ENCODE measurements around the gene PIP5K1B.
A peak's percentile ranks its signal among the peaks of the same experiment; 100 is the strongest.
"Not testable (repeated sequence)": the region's sequence is repeated elsewhere in the genome, so short reads cannot be mapped to it uniquely, and the experiment has no call there.

The PIP5K1B gene

DNA sequence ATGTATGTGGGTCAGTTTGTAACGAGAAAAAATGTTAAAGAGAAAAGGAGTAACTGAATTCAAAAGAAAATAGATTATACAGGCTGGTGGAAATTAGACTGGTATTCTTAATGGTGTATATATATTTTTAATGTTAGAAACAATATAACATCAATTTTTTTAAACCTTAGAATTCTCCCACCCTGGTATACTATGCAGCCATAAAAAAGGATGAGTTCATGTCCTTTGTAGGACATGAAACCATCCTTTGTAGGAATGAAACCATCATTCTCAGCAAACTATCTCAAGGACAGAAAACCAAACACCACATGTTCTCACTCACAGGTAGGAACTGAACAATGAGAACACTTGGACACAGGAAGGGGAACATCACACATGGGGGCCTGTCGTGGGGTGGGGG is 5.4 kb upstream of the PIP5K1B start:
- H3K4me1 Mint-ChIP-seq (ENCODE audit: low read depth); H3K9me3 Mint-ChIP-seq; H3K27ac Mint-ChIP-seq; H3K4me3 Mint-ChIP-seq; H3K36me3 Mint-ChIP-seq (ENCODE audit: low read depth): not testable (repeated sequence)
- peaks cover 84% of the 10 kb centered on the region for H3K27me3 Mint-ChIP-seq (ENCODE audit: low read depth)

GRCh38 chr9:68702493-68702892 is 2.5 kb upstream of the PIP5K1B start:
- peaks cover 16% of the 10 kb centered on the region for H3K4me1 Mint-ChIP-seq (ENCODE audit: low read depth)
- no peaks in the 10 kb centered on the region for H3K36me3 Mint-ChIP-seq (ENCODE audit: low read depth)
- no peaks in the 10 kb centered on the region for H3K9me3 Mint-ChIP-seq
- H3K27ac Mint-ChIP-seq = no peak overlapping the region
- H3K27me3 Mint-ChIP-seq (ENCODE audit: low read depth) = peaks cover 85% of the 10 kb centered on the region
- H3K4me3 Mint-ChIP-seq = no peak overlapping the region

- H3K4me1 Mint-ChIP-seq (ENCODE audit: low read depth) = peaks cover 16% of the 10 kb centered on the region
- no peaks in the 10 kb centered on the region for H3K9me3 Mint-ChIP-seq
- peaks cover 81% of the 10 kb centered on the region for H3K27me3 Mint-ChIP-seq (ENCODE audit: low read depth)
- no peak overlapping the region for H3K27ac Mint-ChIP-seq
- H3K4me3 Mint-ChIP-seq = no peak overlapping the region
- H3K36me3 Mint-ChIP-seq (ENCODE audit: low read depth) = no peaks in the 10 kb centered on the region
These were observed 1.4 kb upstream of the PIP5K1B start for GRCh38 chr9:68703672-68704071.

DNA sequence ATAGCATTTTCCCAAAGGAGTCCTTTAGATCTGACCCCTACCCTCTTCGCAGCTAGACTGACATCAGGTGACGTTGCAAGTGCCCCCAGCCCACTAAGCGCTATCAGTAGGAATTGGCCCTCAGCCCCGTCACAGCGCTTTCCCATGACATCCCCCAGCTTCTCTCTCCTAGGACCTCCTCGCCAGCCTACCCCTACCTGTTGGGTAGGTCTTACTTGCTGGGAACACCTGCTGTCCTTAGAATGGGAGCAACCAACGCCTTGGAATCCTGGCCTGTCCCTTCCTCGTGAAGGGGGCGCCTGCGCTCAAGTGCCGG is 584 bp upstream of the PIP5K1B start:
- Mint-ChIP-seq H3K27ac (no peak overlapping the region), H3K4me1 (ENCODE audit: low read depth) (peaks cover 16% of the 10 kb centered on the region), H3K4me3 (peak overlapping the region; percentile 68), H3K27me3 (ENCODE audit: low read depth) (peaks cover 80% of the 10 kb centered on the region), H3K36me3 (ENCODE audit: low read depth) (no peaks in the 10 kb centered on the region), H3K9me3 (no peaks in the 10 kb centered on the region)

DNA sequence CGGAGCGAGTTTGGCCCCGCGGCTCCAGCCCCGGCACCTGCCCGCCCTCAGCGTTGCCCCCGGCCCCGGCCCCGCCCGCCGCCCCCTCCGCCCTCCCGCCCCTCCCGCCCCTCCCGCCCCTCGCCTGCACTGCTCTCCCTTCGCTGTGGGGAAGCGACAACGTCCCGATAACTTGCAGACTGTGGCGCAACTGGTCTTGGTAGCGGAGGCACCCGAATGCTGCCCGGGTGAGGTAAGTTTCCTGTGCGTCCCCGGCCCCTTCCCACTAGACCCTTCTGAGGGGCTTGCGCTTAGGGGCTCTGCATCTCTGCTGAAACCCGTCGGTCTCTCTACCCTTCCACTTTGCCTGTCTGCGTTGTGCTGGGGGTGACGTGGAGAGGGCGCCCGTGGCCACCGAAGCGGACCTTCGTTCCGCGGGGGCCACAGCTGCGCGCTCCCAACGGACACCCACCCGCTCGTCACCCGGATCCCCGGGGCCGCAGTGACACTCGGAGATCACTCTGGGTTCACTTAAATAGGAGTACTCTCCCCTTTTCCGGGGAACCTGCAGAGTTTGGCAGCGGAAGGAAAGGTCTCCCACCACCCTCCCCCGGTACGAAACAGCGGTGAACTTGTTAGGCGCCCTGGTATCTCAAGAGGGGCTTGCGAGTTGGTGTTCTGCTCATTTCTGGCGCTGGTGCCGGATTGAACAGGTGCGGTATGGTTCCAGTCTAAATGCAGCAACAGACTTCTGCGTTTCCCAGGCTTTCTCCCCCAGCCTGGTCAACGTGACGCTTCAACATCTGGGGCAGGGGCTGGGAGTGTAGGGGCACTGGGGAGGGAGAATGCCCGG is 707 bp downstream of the PIP5K1B start:
- Mint-ChIP-seq H3K36me3 (ENCODE audit: low read depth) (no peaks in the 10 kb centered on the region), H3K4me1 (ENCODE audit: low read depth) (peaks cover 16% of the 10 kb centered on the region), H3K9me3 (no peaks in the 10 kb centered on the region), H3K27ac (peak overlapping the region; percentile 54), H3K27me3 (ENCODE audit: low read depth) (peaks cover 72% of the 10 kb centered on the region), H3K4me3 (peak overlapping the region; percentile 89)

DNA sequence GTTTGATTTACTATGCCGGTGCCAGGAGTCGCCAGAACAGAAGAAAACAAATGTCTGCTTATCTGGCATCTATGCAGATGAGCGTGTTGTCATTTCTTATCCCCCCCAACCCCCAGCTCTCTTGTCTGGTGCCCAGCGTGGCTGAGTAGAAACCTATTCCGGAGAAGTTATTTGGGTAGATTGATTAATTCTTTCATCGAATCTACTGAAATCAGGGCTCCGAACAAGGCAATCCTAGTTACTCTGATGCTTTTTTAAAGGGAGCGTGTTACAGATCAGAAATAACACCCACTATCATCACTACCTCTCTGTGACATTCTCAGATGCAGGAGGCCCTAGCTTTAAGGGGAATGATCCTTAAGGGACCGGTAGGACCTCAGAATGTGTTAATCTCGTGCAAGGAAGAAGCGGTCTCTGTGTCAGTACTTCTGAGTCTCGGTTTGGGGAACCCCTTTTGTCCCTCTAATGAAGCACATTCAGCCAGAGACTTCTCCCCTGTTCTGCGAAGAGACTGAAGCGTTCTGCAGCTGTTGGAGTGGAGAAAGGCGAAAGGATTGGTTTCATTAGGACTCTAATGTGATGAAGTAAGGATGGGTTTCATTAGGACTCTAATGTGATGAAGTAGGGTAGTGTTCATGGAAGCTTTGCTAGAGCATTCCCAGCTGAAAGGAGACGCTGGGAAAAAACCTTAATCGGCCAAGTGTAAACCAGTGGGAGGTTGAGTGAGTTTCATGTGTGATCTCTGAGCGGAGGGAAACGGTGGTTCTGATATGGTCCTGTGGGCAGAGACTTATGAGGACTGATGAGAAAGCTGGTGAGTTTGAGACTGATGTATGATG is 1.5 kb downstream of the PIP5K1B start:
- H3K4me3 Mint-ChIP-seq = peak overlapping the region; percentile 89
- no peaks in the 10 kb centered on the region for H3K36me3 Mint-ChIP-seq (ENCODE audit: low read depth)
- H3K27ac Mint-ChIP-seq = no peak overlapping the region
- no peaks in the 10 kb centered on the region for H3K9me3 Mint-ChIP-seq
- H3K27me3 Mint-ChIP-seq (ENCODE audit: low read depth) = peaks cover 69% of the 10 kb centered on the region
- peaks cover 16% of the 10 kb centered on the region for H3K4me1 Mint-ChIP-seq (ENCODE audit: low read depth)

GRCh38 chr9:68707801-68708488 is 2.9 kb downstream of the PIP5K1B start:
- Mint-ChIP-seq H3K36me3 (ENCODE audit: low read depth) (no peaks in the 10 kb centered on the region), H3K4me1 (ENCODE audit: low read depth) (peaks cover 16% of the 10 kb centered on the region), H3K27ac (no peak overlapping the region), H3K27me3 (ENCODE audit: low read depth) (peaks cover 60% of the 10 kb centered on the region), H3K4me3 (no peak overlapping the region), H3K9me3 (no peaks in the 10 kb centered on the region)

- H3K27ac Mint-ChIP-seq = no peak overlapping the region
- peaks cover 55% of the 10 kb centered on the region for H3K27me3 Mint-ChIP-seq (ENCODE audit: low read depth)
- H3K4me3 Mint-ChIP-seq = no peak overlapping the region
- H3K36me3 Mint-ChIP-seq (ENCODE audit: low read depth) = no peaks in the 10 kb centered on the region
- H3K4me1 Mint-ChIP-seq (ENCODE audit: low read depth) = peaks cover 16% of the 10 kb centered on the region
- no peaks in the 10 kb centered on the region for H3K9me3 Mint-ChIP-seq
These were observed 3.5 kb downstream of the PIP5K1B start for GRCh38 chr9:68708513-68708912.

DNA sequence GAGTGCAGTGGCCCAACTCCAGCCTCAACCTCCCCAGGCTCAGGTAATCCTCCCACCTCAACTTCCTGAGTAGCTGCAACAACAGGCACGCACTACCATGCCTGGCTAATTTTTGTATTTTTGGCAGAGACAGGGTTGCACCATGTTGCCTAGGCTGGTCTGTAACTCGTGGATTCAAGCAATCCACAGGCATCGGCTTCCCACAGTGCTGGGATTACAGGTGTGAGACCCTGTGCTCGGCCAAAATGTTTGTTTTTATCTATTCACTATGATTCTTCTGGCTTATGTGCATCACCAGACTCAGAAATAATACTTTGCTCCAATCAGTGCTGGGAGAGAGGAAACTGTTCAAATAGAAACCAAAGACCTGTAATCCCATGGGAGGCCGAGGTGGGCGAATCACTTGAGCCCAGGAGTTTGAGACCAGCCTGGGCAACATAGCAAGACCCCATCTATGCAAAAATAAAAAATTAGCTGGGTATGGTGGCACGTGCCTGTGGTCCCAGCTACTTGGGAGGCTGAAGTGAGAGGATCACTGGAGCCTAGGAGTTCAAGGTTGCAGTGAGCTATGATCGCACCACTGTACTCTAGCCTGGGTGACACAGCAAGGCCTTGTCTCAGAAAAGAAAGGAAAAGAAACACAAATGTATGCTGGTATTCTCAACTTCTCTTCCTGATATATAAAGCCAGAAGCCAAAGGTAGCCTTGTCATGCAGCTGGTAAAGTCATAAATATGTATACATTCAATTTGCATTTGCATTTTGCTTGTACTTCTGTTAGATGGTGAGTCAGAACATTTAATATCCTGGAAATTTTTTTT is 4.5 kb downstream of the PIP5K1B start:
- Mint-ChIP-seq H3K4me1 (ENCODE audit: low read depth) (peaks cover 15% of the 10 kb centered on the region), H3K36me3 (ENCODE audit: low read depth) (peaks cover 1% of the 10 kb centered on the region), H3K27me3 (ENCODE audit: low read depth) (peaks cover 49% of the 10 kb centered on the region), H3K4me3 (no peak overlapping the region), H3K27ac (no peak overlapping the region), H3K9me3 (no peaks in the 10 kb centered on the region)

DNA sequence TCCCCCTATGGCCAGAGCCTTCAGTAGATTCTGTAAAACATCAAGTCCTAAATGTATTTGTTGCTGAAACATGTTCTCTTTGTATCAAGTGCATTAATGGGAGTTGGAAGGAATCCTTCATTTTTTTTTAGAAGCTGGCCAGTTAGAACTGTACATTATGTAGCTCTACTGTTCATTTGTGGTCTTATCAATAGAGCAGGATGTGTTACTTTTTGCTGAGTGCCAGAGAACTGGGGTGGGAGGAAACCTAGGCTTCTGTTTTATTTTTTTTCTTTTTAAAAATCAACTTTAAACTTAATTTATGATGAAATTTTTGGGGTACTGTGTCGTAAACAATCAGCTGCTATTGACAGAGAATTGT is 5.1 kb downstream of the PIP5K1B start:
- Mint-ChIP-seq H3K36me3 (ENCODE audit: low read depth) (peaks cover 1% of the 10 kb centered on the region), H3K4me3 (no peak overlapping the region), H3K4me1 (ENCODE audit: low read depth) (peaks cover 13% of the 10 kb centered on the region), H3K27me3 (ENCODE audit: low read depth) (peaks cover 48% of the 10 kb centered on the region), H3K9me3 (no peaks in the 10 kb centered on the region), H3K27ac (no peak overlapping the region)

- no peak overlapping the region for H3K27ac Mint-ChIP-seq
These were observed 6.2 kb downstream of the PIP5K1B start for GRCh38 chr9:68711281-68711680.

DNA sequence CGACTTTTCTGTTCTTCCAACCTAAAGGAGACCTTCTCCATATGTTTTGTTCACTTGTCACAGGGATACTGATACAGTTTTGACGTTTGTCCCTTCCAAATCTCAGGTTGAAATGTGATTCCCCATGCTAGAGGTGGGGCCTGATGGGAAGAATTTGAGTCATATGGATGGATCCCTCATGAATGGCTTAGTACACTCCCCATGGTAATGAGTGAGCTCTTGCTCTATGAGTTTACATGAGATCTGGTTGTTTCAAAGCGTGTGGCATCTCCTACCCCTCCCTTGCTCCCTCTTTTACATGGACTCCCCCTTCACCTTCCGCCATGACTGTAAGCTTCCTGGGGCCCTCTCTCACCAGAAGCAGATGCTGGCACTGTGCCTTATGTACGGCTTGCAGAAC is 6.9 kb downstream of the PIP5K1B start:
- Mint-ChIP-seq H3K36me3 (ENCODE audit: low read depth) (peaks cover 1% of the 10 kb centered on the region), H3K9me3 (no peaks in the 10 kb centered on the region), H3K4me1 (ENCODE audit: low read depth) (peaks cover 3% of the 10 kb centered on the region), H3K4me3 (no peak overlapping the region), H3K27ac (no peak overlapping the region), H3K27me3 (ENCODE audit: low read depth) (peaks cover 40% of the 10 kb centered on the region)

More at GRCh38 chr9:68711281-68711680, 6.2 kb downstream of the PIP5K1B start:
- Mint-ChIP-seq H3K4me3 (no peak overlapping the region), H3K4me1 (ENCODE audit: low read depth) (peaks cover 9% of the 10 kb centered on the region), H3K36me3 (ENCODE audit: low read depth) (peaks cover 1% of the 10 kb centered on the region), H3K9me3 (no peaks in the 10 kb centered on the region), H3K27me3 (ENCODE audit: low read depth) (peaks cover 40% of the 10 kb centered on the region)

DNA sequence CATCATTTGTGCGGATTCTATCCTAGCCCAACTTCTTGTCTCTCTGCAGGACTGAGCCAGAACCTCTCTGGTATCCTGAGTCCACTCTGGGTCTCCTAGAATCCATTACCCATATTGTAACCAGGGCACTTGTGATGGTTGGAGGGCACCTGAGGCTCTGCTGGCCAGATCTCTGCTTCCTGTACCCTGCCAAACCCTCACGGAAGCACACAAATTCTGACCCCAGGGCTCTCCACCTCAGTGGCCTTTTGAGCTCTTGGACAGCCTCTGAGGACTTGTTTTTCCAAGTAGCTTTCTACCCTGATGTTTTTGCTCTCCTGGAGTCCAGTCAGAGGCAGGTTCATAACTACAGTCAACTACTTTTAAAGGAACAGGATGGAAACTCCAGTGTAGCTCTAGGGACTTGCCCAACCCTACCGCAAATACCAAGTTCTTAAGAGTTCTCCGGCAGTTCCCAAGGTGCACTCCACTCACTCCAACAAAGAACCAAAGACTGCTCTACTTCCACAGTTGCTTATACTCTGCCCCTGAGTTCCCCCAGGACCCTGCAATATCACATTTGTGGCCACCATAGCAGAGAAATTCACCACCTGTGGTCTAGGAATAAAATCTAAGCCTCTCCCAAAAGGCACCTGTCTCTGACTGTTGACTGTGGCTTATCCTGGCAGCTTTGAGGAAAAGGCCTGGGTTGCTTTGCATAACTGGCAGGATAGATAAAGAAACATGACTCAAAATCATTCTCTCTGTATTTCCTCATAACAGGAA is 9.6 kb downstream of the PIP5K1B start:
- H3K27me3 Mint-ChIP-seq (ENCODE audit: low read depth) = peaks cover 28% of the 10 kb centered on the region
- peaks cover 1% of the 10 kb centered on the region for H3K36me3 Mint-ChIP-seq (ENCODE audit: low read depth)
- H3K9me3 Mint-ChIP-seq = no peaks in the 10 kb centered on the region
- H3K27ac Mint-ChIP-seq = no peak overlapping the region
- H3K4me3 Mint-ChIP-seq = no peak overlapping the region
- H3K4me1 Mint-ChIP-seq (ENCODE audit: low read depth) = no peaks in the 10 kb centered on the region

DNA sequence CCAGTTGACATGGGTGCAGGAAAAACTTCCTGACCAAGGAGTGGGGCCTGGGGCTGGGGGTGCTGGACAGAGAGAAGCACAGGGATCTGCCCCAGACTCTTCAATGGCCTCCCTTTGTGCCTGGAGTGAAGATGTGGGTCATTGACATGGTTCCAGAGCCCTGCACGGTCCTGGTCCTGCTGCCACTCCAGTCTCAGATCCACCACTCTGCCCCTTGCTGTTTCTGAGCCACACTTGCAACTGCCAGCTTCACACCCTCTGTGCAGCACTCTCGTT is 10.1 kb downstream of the PIP5K1B start:
- Mint-ChIP-seq H3K36me3 (ENCODE audit: low read depth) (peaks cover 1% of the 10 kb centered on the region), H3K27ac (no peak overlapping the region), H3K9me3 (no peaks in the 10 kb centered on the region), H3K4me1 (ENCODE audit: low read depth) (no peaks in the 10 kb centered on the region), H3K27me3 (ENCODE audit: low read depth) (peaks cover 28% of the 10 kb centered on the region), H3K4me3 (no peak overlapping the region)
